HEK293 (cell line): ENCODE results near the gene STK16.
A peak's percentile ranks its signal among the peaks of the same experiment; 100 is the strongest.

Source experiments
- CTCF ChIA-PET: fragments of 350-600 bp; formaldehyde crosslinking; extraction: SDS; loops from one replicate; lab custom pipeline; 2021; ENCODE audit warnings: antibody characterized with exemption; lab: Yijun Ruan, JAX
- POLR2A ChIA-PET: fragments of 300-600 bp; formaldehyde crosslinking; extraction: SDS; loops from one replicate; lab custom pipeline; 2020; ENCODE audit warnings: antibody characterized with exemption, inconsistent platforms; lab: Yijun Ruan, JAX
- H3K27ac ChIP-seq: fragments of 200-500 bp; sonication (Bioruptor generic); 2 replicates; pipeline ENCODE4 v1.5.1; 2014; ENCODE audit warnings: low read depth, low read length, control low read depth, inconsistent platforms; ENCODE audit errors: extremely low read depth
- H3K36me3 ChIP-seq, 2 experiments: fragments of 200-500 bp in 1 of 2; sonication (Bioruptor generic) in 1 of 2; 1 replicate in 1 of 2; 2 replicates in 1 of 2; pipeline ENCODE4 v1.5.1; 2014 to 2017; ENCODE audit warnings: inconsistent platforms in 2 of 2, low read length in 2 of 2; ENCODE audit not compliant: control insufficient read depth in 2 of 2, insufficient read depth in 1 of 2
- H3K4me1 ChIP-seq: fragments of 200-500 bp; sonication (Bioruptor generic); 2 replicates; pipeline ENCODE4 v1.5.1; 2014; ENCODE audit warnings: mild to moderate bottlenecking, low read length, inconsistent platforms; ENCODE audit not compliant: control insufficient read depth, insufficient read depth
- H3K4me3 ChIP-seq: 2 replicates; pipeline ENCODE4 v1.5.1; 2011; ENCODE audit warnings: low read depth, mild to moderate bottlenecking, control low read depth, low read length, moderate library complexity
- H3K9me3 ChIP-seq: fragments of 200-500 bp; sonication (Bioruptor generic); 2 replicates; pipeline ENCODE4 v1.5.1; 2014; ENCODE audit warnings: low read depth, low read length, inconsistent platforms; ENCODE audit not compliant: control insufficient read depth, insufficient read depth
- FEZF1 ChIP-seq: fragments of 450-650 bp; formaldehyde crosslinking; IDR thresholded peaks from 2 replicates; pipeline ENCODE4 v1.5.1; 2016; ENCODE audit warnings: missing biosample characterization, missing genetic modification characterization
- INSM2 ChIP-seq: fragments of 450-650 bp; formaldehyde crosslinking; IDR thresholded peaks from 2 replicates; pipeline ENCODE4 v1.5.1; 2016; ENCODE audit warnings: missing biosample characterization, missing genetic modification characterization
- PRDM10 ChIP-seq: fragments of 450-650 bp; formaldehyde crosslinking; IDR thresholded peaks from 2 replicates; pipeline ENCODE4 v1.5.1; 2016; ENCODE audit warnings: missing biosample characterization, missing genetic modification characterization
- SALL2 ChIP-seq: fragments of 450-650 bp; formaldehyde crosslinking; IDR thresholded peaks from 2 replicates; pipeline ENCODE4 v1.5.0; 2017; ENCODE audit warnings: missing biosample characterization, mild to moderate bottlenecking, missing genetic modification characterization, borderline replicate concordance
- ZFHX2 ChIP-seq: fragments of 450-650 bp; formaldehyde crosslinking; conservative IDR thresholded peaks from 2 replicates; pipeline ENCODE4 v1.5.1; 2016; ENCODE audit warnings: missing biosample characterization, missing genetic modification characterization
- ZFP3 ChIP-seq: fragments of 450-650 bp; formaldehyde crosslinking; IDR thresholded peaks from 2 replicates; pipeline ENCODE4 v1.5.1; 2016; ENCODE audit warnings: low read depth, missing biosample characterization, missing genetic modification characterization
- ZNF211 ChIP-seq: fragments of 450-650 bp; formaldehyde crosslinking; IDR thresholded peaks from 2 replicates; pipeline ENCODE4 v1.5.1; 2016; ENCODE audit warnings: low read depth, missing biosample characterization, missing genetic modification characterization
- ZNF341 ChIP-seq: fragments of 450-650 bp; formaldehyde crosslinking; IDR thresholded peaks from 2 replicates; pipeline ENCODE4; 2016; ENCODE audit warnings: low read depth, missing biosample characterization, missing genetic modification characterization
- ZNF449 ChIP-seq: fragments of 450-650 bp; formaldehyde crosslinking; IDR thresholded peaks from 2 replicates; pipeline ENCODE4 v1.5.1; 2017; ENCODE audit warnings: missing biosample characterization, mild to moderate bottlenecking, missing genetic modification characterization, moderate library complexity
- ZNF626 ChIP-seq: fragments of 450-650 bp; sonication (Bioruptor Pico); formaldehyde crosslinking; IDR thresholded peaks from 2 replicates; pipeline ENCODE4 v1.5.1; 2018; ENCODE audit warnings: missing biosample characterization, missing genetic modification characterization, inconsistent platforms
- ZNF677 ChIP-seq: fragments of 450-650 bp; IDR thresholded peaks from 2 replicates; pipeline ENCODE4 v1.5.0; 2018; ENCODE audit warnings: missing biosample characterization, mild to moderate bottlenecking, missing genetic modification characterization, moderate library complexity
- ZNF768 ChIP-seq: fragments of 450-650 bp; formaldehyde crosslinking; IDR thresholded peaks from 2 replicates; pipeline ENCODE4 v1.5.1; 2018; ENCODE audit warnings: missing biosample characterization, mild to moderate bottlenecking, missing genetic modification characterization
- ZXDB ChIP-seq: fragments of 450-650 bp; formaldehyde crosslinking; IDR thresholded peaks from 2 replicates; pipeline ENCODE4 v1.5.1; 2016; ENCODE audit warnings: missing biosample characterization, missing genetic modification characterization
- TF ChIP-seq, protein P1 (sequence below): fragments of 450-650 bp; formaldehyde crosslinking; IDR thresholded peaks from 2 replicates; pipeline ENCODE4 v1.5.1; 2016; ENCODE audit warnings: missing biosample characterization, missing genetic modification characterization
- TF ChIP-seq, protein P2 (sequence below): fragments of 450-650 bp; formaldehyde crosslinking; conservative IDR thresholded peaks from 2 replicates; pipeline ENCODE4 v1.5.1; 2016; ENCODE audit warnings: low read depth, missing biosample characterization, missing genetic modification characterization
- TF ChIP-seq, protein P3 (sequence below): fragments of 450-650 bp; formaldehyde crosslinking; IDR thresholded peaks from 2 replicates; pipeline ENCODE4 v1.5.1; 2016; ENCODE audit warnings: missing biosample characterization, missing genetic modification characterization, borderline replicate concordance

Gene STK16

DNA sequence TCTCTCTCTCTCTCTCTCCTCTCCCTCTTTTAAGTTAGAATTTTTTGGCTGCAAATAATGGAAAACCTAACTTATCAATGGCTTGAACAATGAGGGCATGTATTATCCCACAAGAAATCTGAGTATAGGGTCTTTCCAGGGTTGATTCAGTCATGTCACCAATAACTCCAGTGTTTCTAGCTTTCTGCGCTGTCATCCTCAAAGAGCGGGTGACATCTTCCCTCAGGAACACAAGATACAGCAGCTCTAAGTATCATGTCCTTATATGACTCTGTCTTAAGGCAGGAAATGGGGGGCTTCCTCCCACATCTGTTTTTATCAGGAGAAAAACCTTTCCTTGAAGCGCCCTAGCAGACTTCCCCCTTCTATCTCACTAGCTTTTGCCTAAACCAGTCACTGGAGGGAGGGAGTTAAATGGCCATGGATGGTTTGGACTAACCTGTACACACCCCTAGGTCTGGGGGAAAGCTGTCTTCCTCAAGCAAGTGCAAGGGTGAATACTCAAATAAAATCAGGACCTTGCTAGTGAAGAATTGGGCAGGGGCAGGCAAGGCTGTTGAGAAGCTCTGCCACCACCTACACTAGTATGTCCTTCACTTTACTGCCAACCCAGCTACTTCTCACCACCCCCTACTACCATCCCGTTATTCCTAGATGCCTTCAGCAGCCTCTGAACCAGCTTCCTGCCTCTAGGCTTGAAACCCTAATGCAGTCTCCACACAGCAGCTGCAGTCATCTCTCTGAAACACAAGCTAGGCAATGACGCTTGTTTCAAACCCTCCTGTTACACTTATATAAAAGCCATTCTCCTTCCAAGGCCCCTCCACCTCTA lies 16.0 kb downstream of the STK16 start:
- no peaks in the 10 kb centered on the region for H3K36me3 ChIP-seq
- TF ChIP-seq, protein P1, sequence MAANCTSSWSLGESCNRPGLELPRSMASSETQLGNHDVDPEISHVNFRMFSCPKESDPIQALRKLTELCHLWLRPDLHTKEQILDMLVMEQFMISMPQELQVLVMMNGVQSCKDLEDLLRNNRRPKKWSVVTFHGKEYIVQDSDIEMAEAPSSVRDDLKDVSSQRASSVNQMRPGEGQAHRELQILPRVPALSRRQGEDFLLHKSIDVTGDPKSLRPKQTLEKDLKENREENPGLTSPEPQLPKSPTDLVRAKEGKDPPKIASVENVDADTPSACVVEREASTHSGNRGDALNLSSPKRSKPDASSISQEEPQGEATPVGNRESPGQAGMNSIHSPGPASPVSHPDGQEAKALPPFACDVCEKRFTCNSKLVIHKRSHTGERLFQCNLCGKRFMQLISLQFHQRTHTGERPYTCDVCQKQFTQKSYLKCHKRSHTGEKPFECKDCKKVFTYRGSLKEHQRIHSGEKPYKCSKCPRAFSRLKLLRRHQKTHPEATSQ (tag by site-specific recombination) = no peak
- TF ChIP-seq PRDM10 (tag by site-specific recombination) = peak; percentile 89
- TF ChIP-seq ZNF341 (tag by site-specific recombination) = peak; percentile 84
- no peak for TF ChIP-seq ZFHX2 (tag by site-specific recombination)
- TF ChIP-seq, all 188 proteins: peak for 2
- no peaks in the 10 kb centered on the region for H3K9me3 ChIP-seq
- H3K27ac ChIP-seq = no peak overlapping the region
- no peaks in the 10 kb centered on the region; the same call in 1 of the 2 replicates for H3K4me1 ChIP-seq
- POLR2A ChIA-PET = interaction anchor here (0.9 to 1.4 kb wide), 2 partner anchors 12 to 17 kb away, joined by 3 to 6 read pairs; no protein-coding TSS in a partner anchor
- CTCF ChIA-PET = interaction anchor here (0.6 to 2.4 kb wide), 7 partner anchors 17 to 459 kb away, joined by 3 to 18 read pairs (median 5); partner anchors contain the start of genes ANKZF1 and DNAJB2
- no peak overlapping the region for H3K4me3 ChIP-seq

- no peak overlapping the region for H3K27ac ChIP-seq
- H3K9me3 ChIP-seq = no peaks in the 10 kb centered on the region
- ChIA-PET CTCF (interaction anchor here (0.7 to 4.9 kb wide), 4 partner anchors 10 to 29 kb away, joined by 3 to 34 read pairs (median 4); no protein-coding TSS in a partner anchor), POLR2A (no interaction called here)
- no peak overlapping the region for H3K4me3 ChIP-seq
- H3K4me1 ChIP-seq = no peaks in the 10 kb centered on the region; the same call in 1 of the 2 replicates
- H3K36me3 ChIP-seq = no peaks in the 10 kb centered on the region
- TF ChIP-seq ZNF626 (tag by site-specific recombination) (no peak), FEZF1 (tag by site-specific recombination) (no peak), SALL2 (tag by site-specific recombination) (no peak), ZNF449 (no peak), ZNF211 (tag by site-specific recombination) (no peak), ZNF677 (tag by site-specific recombination) (no peak), INSM2 (tag by site-specific recombination) (no peak), ZXDB (no peak), ZNF768 (no peak), ZFP3 (tag by site-specific recombination) (no peak)
- TF ChIP-seq, protein P2, sequence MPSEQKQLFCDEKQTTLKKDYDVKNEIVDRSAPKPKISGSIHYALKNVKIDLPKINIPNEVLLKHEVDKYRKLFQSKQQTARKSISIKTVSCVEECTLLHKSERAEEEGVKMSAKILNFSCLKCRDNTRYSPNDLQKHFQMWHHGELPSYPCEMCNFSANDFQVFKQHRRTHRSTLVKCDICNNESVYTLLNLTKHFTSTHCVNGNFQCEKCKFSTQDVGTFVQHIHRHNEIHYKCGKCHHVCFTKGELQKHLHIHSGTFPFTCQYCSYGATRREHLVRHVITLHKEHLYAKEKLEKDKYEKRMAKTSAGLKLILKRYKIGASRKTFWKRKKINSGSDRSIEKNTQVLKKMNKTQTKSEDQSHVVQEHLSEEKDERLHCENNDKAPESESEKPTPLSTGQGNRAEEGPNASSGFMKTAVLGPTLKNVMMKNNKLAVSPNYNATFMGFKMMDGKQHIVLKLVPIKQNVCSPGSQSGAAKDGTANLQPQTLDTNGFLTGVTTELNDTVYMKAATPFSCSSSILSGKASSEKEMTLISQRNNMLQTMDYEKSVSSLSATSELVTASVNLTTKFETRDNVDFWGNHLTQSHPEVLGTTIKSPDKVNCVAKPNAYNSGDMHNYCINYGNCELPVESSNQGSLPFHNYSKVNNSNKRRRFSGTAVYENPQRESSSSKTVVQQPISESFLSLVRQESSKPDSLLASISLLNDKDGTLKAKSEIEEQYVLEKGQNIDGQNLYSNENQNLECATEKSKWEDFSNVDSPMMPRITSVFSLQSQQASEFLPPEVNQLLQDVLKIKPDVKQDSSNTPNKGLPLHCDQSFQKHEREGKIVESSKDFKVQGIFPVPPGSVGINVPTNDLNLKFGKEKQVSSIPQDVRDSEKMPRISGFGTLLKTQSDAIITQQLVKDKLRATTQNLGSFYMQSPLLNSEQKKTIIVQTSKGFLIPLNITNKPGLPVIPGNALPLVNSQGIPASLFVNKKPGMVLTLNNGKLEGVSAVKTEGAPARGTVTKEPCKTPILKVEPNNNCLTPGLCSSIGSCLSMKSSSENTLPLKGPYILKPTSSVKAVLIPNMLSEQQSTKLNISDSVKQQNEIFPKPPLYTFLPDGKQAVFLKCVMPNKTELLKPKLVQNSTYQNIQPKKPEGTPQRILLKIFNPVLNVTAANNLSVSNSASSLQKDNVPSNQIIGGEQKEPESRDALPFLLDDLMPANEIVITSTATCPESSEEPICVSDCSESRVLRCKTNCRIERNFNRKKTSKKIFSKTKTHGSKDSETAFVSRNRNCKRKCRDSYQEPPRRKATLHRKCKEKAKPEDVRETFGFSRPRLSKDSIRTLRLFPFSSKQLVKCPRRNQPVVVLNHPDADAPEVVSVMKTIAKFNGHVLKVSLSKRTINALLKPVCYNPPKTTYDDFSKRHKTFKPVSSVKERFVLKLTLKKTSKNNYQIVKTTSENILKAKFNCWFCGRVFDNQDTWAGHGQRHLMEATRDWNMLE (tag by site-specific recombination) = no peak
- TF ChIP-seq, protein P3, sequence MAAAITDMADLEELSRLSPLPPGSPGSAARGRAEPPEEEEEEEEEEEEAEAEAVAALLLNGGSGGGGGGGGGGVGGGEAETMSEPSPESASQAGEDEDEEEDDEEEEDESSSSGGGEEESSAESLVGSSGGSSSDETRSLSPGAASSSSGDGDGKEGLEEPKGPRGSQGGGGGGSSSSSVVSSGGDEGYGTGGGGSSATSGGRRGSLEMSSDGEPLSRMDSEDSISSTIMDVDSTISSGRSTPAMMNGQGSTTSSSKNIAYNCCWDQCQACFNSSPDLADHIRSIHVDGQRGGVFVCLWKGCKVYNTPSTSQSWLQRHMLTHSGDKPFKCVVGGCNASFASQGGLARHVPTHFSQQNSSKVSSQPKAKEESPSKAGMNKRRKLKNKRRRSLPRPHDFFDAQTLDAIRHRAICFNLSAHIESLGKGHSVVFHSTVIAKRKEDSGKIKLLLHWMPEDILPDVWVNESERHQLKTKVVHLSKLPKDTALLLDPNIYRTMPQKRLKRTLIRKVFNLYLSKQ (tag by site-specific recombination) = no peak
Observed at GRCh38 chr2:219266232-219266631, 21.0 kb downstream of the STK16 start.
